ENCODE data around the gene ARHGAP28.

ARHGAP28 gene

DNA sequence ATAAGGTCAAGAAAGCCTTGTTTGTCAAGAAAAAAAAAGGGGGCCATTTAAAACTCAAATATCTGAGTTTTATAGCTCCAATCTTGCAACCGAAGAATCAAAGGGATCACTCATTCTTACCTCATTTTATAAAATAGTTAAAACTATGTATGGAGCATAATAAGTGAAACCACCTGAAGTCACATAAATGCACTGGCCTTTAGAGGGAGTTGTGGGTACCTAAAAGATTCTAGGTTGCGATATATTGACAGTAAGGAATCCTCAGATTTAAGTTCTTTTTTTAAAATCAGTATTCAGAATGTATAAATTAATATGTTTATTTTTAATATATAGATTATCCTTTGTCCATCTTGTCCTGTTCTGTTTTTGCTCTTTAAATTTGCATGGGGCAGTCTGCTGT lies 3.4 kb downstream of the ARHGAP28 start:
- Histone ChIP-seq H3K36me3 (no peaks in the 10 kb centered on the region), H4K20me1 (no peaks in the 10 kb centered on the region), H3K4me3 (no peak overlapping the region), H3K27me3 (no peaks in the 10 kb centered on the region), H3K27ac (no peak overlapping the region), H3K9ac (no peak overlapping the region), H3K4me1 (no peaks in the 10 kb centered on the region), H3K4me2 (no peak overlapping the region), H3K9me3 (no peaks in the 10 kb centered on the region)
- no peak for TF ChIP-seq Cebpa-rat (IDR thresholded peaks at IDR 0.05)

- Histone ChIP-seq H4K20me1 (no peaks in the 10 kb centered on the region), H3K9ac (no peak overlapping the region), H3K9me3 (no peaks in the 10 kb centered on the region), H3K27ac (no peak overlapping the region), H3K4me3 (no peak overlapping the region), H3K4me1 (no peaks in the 10 kb centered on the region), H3K4me2 (no peak overlapping the region), H3K27me3 (no peaks in the 10 kb centered on the region), H3K36me3 (no peaks in the 10 kb centered on the region)
- TF ChIP-seq Cebpa-rat (IDR thresholded peaks at IDR 0.05), result no peak
Measured at GRCh38 chr18:6733758-6734157, 4.2 kb downstream of the ARHGAP28 start.

DNA sequence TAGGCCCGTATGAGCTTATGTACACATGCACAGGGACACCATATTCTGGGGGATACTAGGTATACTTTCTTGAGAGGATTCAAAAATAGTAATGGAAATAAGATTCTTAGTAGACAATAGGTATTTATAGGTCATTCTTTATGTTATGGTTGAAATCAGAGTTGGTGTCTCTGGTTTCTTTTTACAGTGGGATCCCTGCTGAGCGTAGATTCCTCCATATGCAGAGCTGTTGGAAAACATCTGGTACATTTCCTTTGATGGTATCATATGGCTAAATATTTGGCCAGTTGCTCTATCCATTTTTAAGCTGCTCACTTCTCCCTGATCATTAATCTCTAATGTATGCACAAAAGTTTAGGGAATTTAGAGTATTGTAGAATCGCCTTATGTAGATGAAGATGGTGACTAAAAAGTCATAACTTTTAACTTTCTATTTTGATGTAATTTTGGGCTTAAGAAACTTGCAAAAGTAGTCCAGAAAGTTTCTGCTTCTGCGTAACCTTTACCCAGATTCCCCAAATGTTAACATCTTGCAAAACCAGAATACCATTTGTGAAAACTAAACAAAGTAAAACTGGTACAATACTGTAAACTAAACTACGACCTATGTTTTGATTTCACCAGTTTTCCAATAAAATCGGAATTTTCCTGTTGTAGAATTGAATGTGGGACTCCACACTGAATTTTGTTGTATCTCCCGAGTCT lies 5.4 kb downstream of the ARHGAP28 start:
- Histone ChIP-seq H3K9ac (no peak overlapping the region), H4K20me1 (no peaks in the 10 kb centered on the region), H3K4me2 (no peak overlapping the region), H3K4me3 (no peak overlapping the region), H3K4me1 (no peaks in the 10 kb centered on the region), H3K9me3 (no peaks in the 10 kb centered on the region), H3K36me3 (no peaks in the 10 kb centered on the region), H3K27ac (no peak overlapping the region), H3K27me3 (no peaks in the 10 kb centered on the region)
- TF ChIP-seq Cebpa-rat (IDR thresholded peaks at IDR 0.05), result no peak

- TF ChIP-seq Cebpa-rat (IDR thresholded peaks at IDR 0.05), result no peak
- Histone ChIP-seq H4K20me1 (no peaks in the 10 kb centered on the region), H3K4me3 (no peak overlapping the region), H3K27ac (no peak overlapping the region), H3K4me2 (no peak overlapping the region), H3K4me1 (no peaks in the 10 kb centered on the region), H3K36me3 (no peaks in the 10 kb centered on the region), H3K9me3 (no peaks in the 10 kb centered on the region), H3K27me3 (no peaks in the 10 kb centered on the region), H3K9ac (no peak overlapping the region)
Measured at GRCh38 chr18:6737833-6738232, 8.3 kb downstream of the ARHGAP28 start.

DNA sequence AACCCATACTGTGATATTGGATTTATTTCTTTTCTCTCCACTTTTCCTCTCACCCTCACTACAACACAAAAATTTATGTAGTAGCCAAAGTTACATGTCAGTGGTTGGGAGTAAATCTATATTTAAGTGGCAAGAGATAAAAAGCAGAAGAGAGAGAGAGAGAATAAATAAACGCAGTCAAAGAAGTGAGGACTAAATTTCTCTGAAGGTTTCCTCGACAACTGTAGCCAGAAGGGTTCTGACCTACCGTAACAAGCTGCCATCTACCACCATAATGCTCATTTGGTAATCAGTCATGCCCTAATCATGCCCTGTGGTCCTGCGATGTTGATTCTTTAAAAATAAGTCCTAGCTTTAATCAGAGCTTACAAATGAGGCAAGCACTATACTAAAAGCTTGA lies 9.1 kb downstream of the ARHGAP28 start:
- Histone ChIP-seq H3K4me3 (no peak overlapping the region), H3K9ac (no peak overlapping the region), H3K36me3 (no peaks in the 10 kb centered on the region), H3K4me1 (no peaks in the 10 kb centered on the region), H3K4me2 (no peak overlapping the region), H3K27me3 (no peaks in the 10 kb centered on the region), H3K27ac (no peak overlapping the region), H3K9me3 (no peaks in the 10 kb centered on the region), H4K20me1 (no peaks in the 10 kb centered on the region)
- TF ChIP-seq Cebpa-rat (IDR thresholded peaks at IDR 0.05), result no peak

GRCh38 chr18:6741232-6741663 lies 11.7 kb downstream of the ARHGAP28 start:
- Histone ChIP-seq H3K4me1 (no peaks in the 10 kb centered on the region), H3K27ac (no peak overlapping the region), H3K4me2 (no peak overlapping the region), H3K36me3 (no peaks in the 10 kb centered on the region), H3K4me3 (no peak overlapping the region), H3K9ac (no peak overlapping the region), H4K20me1 (no peaks in the 10 kb centered on the region), H3K9me3 (no peaks in the 10 kb centered on the region), H3K27me3 (no peaks in the 10 kb centered on the region)
- no peak for TF ChIP-seq Cebpa-rat (IDR thresholded peaks at IDR 0.05)

- H3K9ac ChIP-seq, result no peak overlapping the region
- H3K36me3 ChIP-seq, result no peaks in the 10 kb centered on the region
- H3K4me2 ChIP-seq, result no peak overlapping the region
- no peaks in the 10 kb centered on the region for H4K20me1 ChIP-seq
- H3K4me3 ChIP-seq, result no peak overlapping the region
- no peaks in the 10 kb centered on the region for H3K27me3 ChIP-seq
- TF ChIP-seq Cebpa-rat (IDR thresholded peaks at IDR 0.05), result no peak
- H3K9me3 ChIP-seq, result no peaks in the 10 kb centered on the region
- no peak overlapping the region for H3K27ac ChIP-seq
- no peaks in the 10 kb centered on the region for H3K4me1 ChIP-seq
Measured at GRCh38 chr18:6741786-6742185, 12.3 kb downstream of the ARHGAP28 start.

DNA sequence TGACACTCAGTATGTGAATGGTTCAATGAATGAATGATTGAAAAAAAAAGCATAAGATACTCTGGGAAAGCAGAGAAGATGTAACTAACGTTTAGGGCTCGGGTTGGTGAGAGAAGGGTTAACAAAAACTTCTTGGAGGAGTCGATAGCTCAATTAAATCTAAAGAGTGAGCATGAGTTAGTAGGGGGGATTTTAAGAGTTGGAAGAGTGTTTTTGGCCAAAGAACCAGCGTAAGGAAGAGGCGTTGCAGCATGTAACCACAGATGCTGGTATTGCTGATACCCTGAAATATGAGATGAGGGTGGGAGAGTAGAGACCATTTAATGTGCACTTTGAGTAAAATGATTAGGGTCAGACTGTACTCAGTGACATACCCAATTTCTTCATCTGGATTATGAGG lies 14.5 kb downstream of the ARHGAP28 start:
- H3K4me2 ChIP-seq, result no peak overlapping the region
- no peaks in the 10 kb centered on the region for H3K9me3 ChIP-seq
- H3K4me1 ChIP-seq, result no peaks in the 10 kb centered on the region
- H3K4me3 ChIP-seq, result no peak overlapping the region
- no peak overlapping the region for H3K27ac ChIP-seq
- H3K9ac ChIP-seq, result no peak overlapping the region
- H3K36me3 ChIP-seq, result no peaks in the 10 kb centered on the region
- no peak for TF ChIP-seq Cebpa-rat (IDR thresholded peaks at IDR 0.05)
- H4K20me1 ChIP-seq, result no peaks in the 10 kb centered on the region
- H3K27me3 ChIP-seq, result no peaks in the 10 kb centered on the region

DNA sequence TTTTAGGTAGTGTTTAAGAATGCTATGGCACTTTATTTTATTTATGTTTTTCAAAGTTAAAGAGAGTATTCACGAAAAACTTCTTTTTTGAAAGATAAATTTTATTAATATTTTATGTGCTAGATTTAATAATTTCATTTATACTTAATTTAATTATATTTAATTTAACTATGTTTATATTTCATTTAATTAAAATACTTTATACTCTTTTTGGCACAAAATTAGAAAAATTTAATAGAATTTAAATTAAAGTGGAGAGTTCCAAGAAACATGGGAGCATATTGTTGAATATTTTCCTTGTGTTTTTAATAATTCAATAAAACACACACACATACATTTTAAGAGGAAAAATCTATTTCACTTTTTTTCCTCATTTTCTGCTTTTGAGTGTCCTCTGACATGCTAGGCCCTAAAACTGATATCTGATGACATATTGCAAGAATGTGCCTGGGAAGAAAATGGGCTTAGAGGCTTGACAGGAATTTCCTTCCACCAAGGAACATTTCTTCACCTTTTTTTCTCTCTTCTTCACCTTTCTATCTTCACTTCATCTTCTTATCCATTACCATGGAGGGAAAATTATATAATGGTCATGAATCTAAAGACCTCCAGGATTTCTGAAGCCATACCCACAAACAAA lies 15.4 kb downstream of the ARHGAP28 start:
- Histone ChIP-seq H3K4me1 (no peaks in the 10 kb centered on the region), H4K20me1 (no peaks in the 10 kb centered on the region), H3K9me3 (no peaks in the 10 kb centered on the region), H3K9ac (no peak overlapping the region), H3K4me3 (no peak overlapping the region), H3K27me3 (no peaks in the 10 kb centered on the region), H3K36me3 (no peaks in the 10 kb centered on the region), H3K27ac (no peak overlapping the region), H3K4me2 (no peak overlapping the region)
- TF ChIP-seq Cebpa-rat (IDR thresholded peaks at IDR 0.05), result no peak

DNA sequence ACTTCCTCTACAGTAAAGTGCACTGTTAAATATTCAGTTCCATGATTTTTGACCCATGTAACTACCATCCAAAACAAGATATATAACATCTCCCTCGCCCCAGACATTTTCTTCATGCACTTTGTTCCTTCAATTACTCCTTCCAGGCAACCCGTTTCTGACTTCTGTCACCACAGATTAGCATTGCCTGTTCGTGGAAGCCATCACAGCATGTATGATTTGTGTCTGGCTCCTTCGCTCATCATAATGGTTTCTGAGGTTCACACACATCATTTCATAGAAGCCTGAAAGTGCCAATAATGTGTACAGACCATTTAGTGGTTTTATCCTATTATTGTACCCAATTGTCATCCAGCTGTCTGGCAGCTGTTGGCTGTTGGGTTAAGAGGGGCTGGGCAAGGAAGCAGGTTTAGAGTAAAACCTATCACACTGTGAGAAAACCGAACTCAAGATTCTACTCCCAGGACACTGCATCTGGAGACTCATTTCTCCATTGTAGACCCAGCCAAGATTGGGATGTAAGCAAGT lies 16.1 kb downstream of the ARHGAP28 start:
- no peak for TF ChIP-seq Cebpa-rat (IDR thresholded peaks at IDR 0.05)
- Histone ChIP-seq H3K9me3 (peaks cover 5% of the 10 kb centered on the region; the same call in 1 of the 2 replicates), H3K27me3 (no peaks in the 10 kb centered on the region), H3K27ac (no peak overlapping the region), H3K36me3 (no peaks in the 10 kb centered on the region), H3K4me3 (no peak overlapping the region), H4K20me1 (no peaks in the 10 kb centered on the region), H3K9ac (no peak overlapping the region), H3K4me1 (no peaks in the 10 kb centered on the region), H3K4me2 (no peak overlapping the region)

Data from BLaER1 (cell line).